Dendritic cell treated with granulocyte-macrophage colony-stimulating factor and Interleukin-4, amounts not matched to agents 40 ng/mL and 50 ng/mL, for 4 days (primary cell): Measurements from ENCODE around the gene ATP2A2.

Experiments
- H3K27ac Mint-ChIP-seq: one replicate; pipeline ENCODE4 v1.8.0; 2022; ENCODE audit warnings: mild to moderate bottlenecking, mixed read lengths
- H3K27me3 Mint-ChIP-seq: one replicate; pipeline ENCODE4 v1.8.0; 2022; ENCODE audit warnings: mild to moderate bottlenecking, mixed read lengths
- H3K36me3 Mint-ChIP-seq: one replicate; pipeline ENCODE4 v1.8.0; 2022; ENCODE audit warnings: low read depth, mixed read lengths
- H3K4me1 Mint-ChIP-seq: one replicate; pipeline ENCODE4 v1.8.0; 2022; ENCODE audit warnings: low read depth, mixed read lengths
- H3K4me3 Mint-ChIP-seq: one replicate; pipeline ENCODE4 v1.8.0; 2022; ENCODE audit warnings: mild to moderate bottlenecking, moderate library complexity, mixed read lengths
- H3K9me3 Mint-ChIP-seq: one replicate; pipeline ENCODE4 v1.8.0; 2022; ENCODE audit warnings: mixed read lengths
- intact Hi-C: fragments of 100-400 bp; cut with micrococcal nuclease; formaldehyde crosslinking; loops from one replicate; pipeline ENCODE4 v1.15.0; 2022

The ATP2A2 gene

DNA sequence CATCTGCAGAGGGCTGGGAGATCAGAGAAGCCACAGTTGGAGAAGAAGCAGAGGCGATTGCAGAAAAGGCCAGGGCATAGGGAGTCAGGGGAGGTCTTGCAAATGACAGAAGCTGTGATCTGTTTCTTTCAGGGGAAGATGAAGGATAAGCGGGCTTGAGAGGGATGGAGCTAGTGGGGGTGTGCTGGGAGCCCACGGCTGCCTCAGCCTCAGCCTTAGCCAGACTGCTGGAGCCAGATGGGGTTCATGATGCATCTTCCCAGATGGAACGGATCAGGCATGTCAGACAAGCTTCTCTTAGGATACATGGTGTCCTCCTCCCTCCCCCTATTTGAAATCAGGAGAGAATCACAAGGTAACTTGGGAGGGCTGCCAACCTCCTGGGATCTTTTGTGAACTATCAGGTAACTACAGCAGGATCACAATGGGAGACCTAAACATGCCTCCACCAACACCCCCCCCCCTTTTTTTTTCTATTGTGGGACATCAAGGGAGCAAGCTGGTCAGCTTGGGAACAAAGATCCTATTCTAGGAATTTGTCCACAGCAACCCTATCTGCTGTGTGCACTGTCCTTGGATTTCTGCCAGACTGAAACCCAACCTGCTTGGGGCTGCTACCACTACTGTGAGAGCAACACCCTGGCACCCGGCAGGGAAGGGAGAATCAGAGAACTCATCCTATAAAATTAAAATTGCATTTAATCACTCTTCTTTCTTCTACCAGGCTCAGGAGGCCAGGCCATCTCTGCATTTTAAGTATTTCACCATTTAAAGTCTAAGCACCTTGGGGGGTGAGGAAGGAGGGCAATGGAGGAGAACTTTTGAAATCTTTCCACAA is 10.7 kb upstream of the ATP2A2 start:
- intact Hi-C loops, result no loop called here
- no peaks in the 10 kb centered on the region for H3K36me3 Mint-ChIP-seq
- H3K27ac Mint-ChIP-seq, result no peak overlapping the region
- H3K9me3 Mint-ChIP-seq, result no peaks in the 10 kb centered on the region
- no peak overlapping the region for H3K4me3 Mint-ChIP-seq
- H3K27me3 Mint-ChIP-seq, result peaks cover 8% of the 10 kb centered on the region
- H3K4me1 Mint-ChIP-seq, result peaks cover 28% of the 10 kb centered on the region

DNA sequence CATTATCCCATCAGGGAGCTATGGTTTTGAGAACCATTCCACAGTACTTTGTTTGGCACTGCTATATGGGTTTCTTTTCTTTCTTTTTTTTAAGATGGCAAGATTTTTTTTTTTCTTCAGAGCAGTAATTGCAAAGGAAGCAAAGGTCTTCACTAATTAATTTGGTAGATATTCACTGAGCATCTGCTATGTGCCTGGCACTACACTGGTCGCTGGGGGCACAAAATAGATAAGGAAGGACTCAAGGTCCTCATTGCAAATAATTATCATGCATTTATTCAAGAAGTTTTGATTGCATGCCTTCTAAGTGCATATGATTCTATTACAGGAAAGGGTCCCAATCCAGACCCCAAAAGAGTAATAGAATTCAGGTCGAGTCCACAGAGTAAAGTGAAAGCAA is 10.0 kb upstream of the ATP2A2 start:
- intact Hi-C loops, result no loop called here
- no peak overlapping the region for H3K27ac Mint-ChIP-seq
- no peak overlapping the region for H3K4me3 Mint-ChIP-seq
- H3K9me3 Mint-ChIP-seq, result no peaks in the 10 kb centered on the region
- H3K27me3 Mint-ChIP-seq, result peaks cover 8% of the 10 kb centered on the region
- peaks cover 28% of the 10 kb centered on the region for H3K4me1 Mint-ChIP-seq
- no peaks in the 10 kb centered on the region for H3K36me3 Mint-ChIP-seq

DNA sequence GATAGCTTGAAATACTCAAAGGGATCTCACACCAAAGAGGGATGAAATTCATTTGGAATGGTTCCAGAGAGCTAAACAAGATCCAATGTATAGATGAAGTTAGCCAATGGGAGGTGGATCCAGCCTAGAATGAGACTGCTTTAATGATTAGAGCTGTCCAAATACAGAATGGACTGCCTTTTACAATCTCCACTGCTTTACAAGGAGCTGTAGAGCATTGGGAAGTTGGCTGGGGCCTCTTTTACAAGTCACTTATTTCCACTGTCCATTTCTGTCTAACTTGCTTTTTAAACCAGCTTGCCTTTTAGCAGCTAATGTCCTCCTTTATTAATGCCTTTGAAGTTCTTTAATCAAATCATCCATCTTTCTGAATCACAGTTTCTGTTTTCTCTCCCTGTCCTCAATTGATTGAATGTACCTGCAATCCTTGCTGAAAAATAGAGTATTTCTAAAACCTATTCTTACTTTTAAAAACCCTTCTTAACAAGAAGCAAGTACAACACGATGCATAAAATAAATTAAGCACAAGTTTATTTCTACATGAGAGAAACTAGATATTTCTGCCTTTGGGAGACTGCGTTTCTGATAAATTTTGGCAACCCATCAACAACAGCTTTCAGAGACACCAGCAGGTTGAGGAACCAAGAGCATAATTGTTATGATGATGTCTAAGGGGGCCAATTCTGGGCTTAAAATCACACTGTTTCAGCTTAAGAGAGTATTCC is 3.4 kb upstream of the ATP2A2 start:
- H3K4me3 Mint-ChIP-seq, result no peak overlapping the region
- H3K27me3 Mint-ChIP-seq, result peaks cover 10% of the 10 kb centered on the region
- intact Hi-C loops, result no loop called here
- H3K4me1 Mint-ChIP-seq, result peaks cover 11% of the 10 kb centered on the region
- peaks cover 20% of the 10 kb centered on the region for H3K36me3 Mint-ChIP-seq
- no peaks in the 10 kb centered on the region for H3K9me3 Mint-ChIP-seq
- H3K27ac Mint-ChIP-seq, result no peak overlapping the region

DNA sequence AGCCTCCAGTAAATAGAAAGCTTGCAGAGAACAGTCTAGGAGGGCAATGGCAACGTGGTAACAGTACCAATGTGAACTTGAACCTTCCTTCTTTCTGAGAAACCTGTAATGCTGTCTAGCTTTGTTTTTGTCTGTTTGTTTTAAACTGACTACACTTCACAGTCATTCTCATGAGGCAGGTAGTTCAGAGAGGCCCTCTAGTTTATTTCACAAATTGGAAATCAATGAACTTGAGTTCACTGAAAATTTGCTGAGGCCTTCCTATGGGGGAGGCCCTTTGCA is 2.9 kb upstream of the ATP2A2 start:
- Mint-ChIP-seq H3K27ac (no peak overlapping the region), H3K4me3 (no peak overlapping the region), H3K4me1 (peaks cover 16% of the 10 kb centered on the region), H3K9me3 (no peaks in the 10 kb centered on the region), H3K36me3 (peaks cover 25% of the 10 kb centered on the region), H3K27me3 (peaks cover 10% of the 10 kb centered on the region)
- intact Hi-C loops, result no loop called here

DNA sequence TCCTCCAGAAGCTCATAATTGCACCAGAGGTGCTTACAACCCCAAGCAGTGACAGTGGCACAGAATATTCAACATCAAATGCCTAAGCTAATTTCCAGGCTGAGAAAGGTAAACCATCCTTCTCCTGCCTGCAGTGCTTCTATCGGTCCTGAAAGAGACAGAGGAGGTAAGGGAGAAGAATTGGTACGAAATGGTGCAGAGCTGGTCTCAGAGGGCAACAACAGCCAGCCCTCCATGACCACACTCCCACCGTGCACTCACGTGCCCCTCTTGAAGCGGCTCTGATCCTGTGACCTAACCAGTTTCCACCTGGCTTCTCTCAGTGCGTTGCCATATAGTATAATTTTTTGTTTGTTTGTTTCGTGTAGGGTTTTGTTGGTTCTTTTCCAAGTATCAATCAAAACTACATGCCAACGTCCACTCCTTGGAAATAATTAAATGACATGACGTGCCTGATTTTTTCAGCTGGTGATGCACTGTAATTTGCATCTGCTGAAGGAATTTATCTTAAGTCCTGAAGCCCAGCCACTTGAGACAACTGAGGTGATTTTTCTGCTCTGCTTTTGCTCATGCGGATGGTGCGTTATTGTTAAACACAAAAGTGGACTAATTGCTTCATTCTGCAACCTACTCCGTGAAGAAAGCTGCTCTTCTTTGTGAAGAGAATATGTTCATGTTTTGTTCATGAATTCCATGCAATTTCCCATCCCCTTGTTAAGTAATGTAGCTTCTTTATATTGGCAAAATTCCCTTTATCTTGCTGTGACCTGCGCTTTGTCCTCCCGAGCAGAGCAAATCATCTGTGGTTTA is 1.3 kb upstream of the ATP2A2 start:
- intact Hi-C loops, result loop anchor here (2.0 to 10.0 kb wide), 3 partner anchors 23 to 175 kb away; no protein-coding TSS in a partner anchor
- peak overlapping the region; percentile 95 for H3K27ac Mint-ChIP-seq
- no peaks in the 10 kb centered on the region for H3K9me3 Mint-ChIP-seq
- peaks cover 41% of the 10 kb centered on the region for H3K36me3 Mint-ChIP-seq
- H3K4me1 Mint-ChIP-seq, result peaks cover 27% of the 10 kb centered on the region
- H3K27me3 Mint-ChIP-seq, result peaks cover 10% of the 10 kb centered on the region
- H3K4me3 Mint-ChIP-seq, result peak overlapping the region; percentile 92

DNA sequence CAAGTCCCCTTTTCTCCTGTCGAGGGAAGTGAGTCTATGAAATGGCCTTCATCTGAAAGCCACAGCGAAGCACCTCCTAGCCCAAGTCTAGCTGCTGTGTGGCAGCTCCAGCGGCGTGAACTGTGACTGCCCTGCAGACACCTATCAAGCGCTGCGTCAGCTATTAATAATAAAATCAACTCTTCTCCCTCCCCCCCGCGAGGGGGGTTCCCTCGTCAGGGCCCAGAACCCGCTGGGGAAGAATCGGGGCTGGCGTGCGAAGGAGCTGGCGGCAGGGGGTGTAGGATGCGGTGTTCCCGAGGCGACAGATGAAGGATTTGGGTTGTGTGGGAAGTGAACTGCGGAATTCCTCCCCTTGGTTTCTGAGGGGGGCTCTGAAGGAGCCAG is 662 bp upstream of the ATP2A2 start:
- Mint-ChIP-seq H3K27me3 (peaks cover 10% of the 10 kb centered on the region), H3K4me3 (peak overlapping the region; percentile 92), H3K4me1 (peaks cover 33% of the 10 kb centered on the region), H3K27ac (peak overlapping the region; percentile 95), H3K36me3 (peaks cover 47% of the 10 kb centered on the region), H3K9me3 (no peaks in the 10 kb centered on the region)
- intact Hi-C loops, result loop anchor here (2.0 to 10.0 kb wide), 3 partner anchors 24 to 176 kb away; no protein-coding TSS in a partner anchor

DNA sequence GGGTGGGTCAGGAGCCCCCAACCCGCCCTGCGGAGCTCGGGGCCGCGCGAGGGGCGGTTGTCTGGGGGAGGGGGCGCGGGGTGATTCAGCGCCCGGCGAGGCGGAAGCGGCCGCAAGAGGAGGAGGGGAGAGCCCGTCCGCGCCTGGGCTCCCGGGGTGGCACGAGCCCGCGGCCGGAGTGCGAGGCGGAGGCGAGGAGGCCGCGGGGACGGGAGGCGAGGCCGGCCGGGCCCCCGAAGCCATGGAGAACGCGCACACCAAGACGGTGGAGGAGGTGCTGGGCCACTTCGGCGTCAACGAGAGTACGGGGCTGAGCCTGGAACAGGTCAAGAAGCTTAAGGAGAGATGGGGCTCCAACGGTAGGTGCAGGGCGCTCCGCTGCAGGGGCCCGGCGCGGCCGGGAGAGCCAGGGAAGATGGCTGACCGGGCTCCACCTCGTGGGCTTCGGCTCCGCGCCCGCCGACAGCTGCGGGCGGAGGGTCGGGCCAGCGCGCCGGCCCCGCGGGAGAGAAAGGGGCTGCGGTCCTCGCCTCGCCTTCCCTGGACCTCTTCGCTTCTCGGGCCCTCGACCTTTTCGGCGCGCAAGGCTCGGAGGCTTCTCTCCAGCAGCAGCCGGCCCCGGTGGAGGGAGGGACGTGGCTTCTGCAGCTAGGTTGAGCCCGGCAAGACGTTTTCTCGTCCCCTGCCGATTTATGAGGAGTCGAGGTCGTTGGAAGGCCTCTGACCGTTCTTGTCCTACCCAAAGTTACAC is 677 bp downstream of the ATP2A2 start:
- peaks cover 56% of the 10 kb centered on the region for H3K36me3 Mint-ChIP-seq
- peaks cover 45% of the 10 kb centered on the region for H3K4me1 Mint-ChIP-seq
- peak overlapping the region; percentile 95 for H3K27ac Mint-ChIP-seq
- H3K9me3 Mint-ChIP-seq, result no peaks in the 10 kb centered on the region
- intact Hi-C loops, result loop anchor here (2.0 to 10.0 kb wide), 3 partner anchors 25 to 177 kb away; no protein-coding TSS in a partner anchor
- peak overlapping the region; percentile 92 for H3K4me3 Mint-ChIP-seq
- peaks cover 10% of the 10 kb centered on the region for H3K27me3 Mint-ChIP-seq

DNA sequence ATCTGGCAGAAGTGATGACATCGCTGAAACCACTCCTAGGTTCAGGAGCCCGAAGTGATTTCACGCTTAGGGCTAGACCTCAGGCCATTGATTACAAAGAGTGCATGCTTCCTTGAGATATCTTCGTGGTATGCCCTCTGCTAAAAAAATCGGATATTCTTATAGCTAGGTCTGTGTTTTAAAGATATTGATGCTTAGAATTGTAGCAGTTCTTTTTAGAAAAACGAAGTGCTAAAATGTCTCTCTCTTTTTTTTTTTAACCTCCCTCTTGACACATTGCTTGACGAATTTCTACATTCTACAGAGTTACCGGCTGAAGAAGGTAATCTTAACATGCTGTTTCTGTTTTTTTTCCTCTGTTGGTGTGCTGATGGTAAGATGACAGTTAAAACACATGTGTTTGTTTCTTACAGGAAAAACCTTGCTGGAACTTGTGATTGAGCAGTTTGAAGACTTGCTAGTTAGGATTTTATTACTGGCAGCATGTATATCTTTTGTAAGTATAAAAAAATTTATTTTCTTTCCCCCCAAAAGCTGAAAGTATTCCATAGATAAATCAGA is 1.3 kb downstream of the ATP2A2 start:
- H3K27me3 Mint-ChIP-seq, result peaks cover 7% of the 10 kb centered on the region
- peak overlapping the region; percentile 95 for H3K27ac Mint-ChIP-seq
- intact Hi-C loops, result loop anchor here (10.0 kb wide), 2 partner anchors 48 to 178 kb away; no protein-coding TSS in a partner anchor
- H3K4me3 Mint-ChIP-seq, result peak overlapping the region; percentile 92
- no peaks in the 10 kb centered on the region for H3K9me3 Mint-ChIP-seq
- peaks cover 62% of the 10 kb centered on the region for H3K36me3 Mint-ChIP-seq
- H3K4me1 Mint-ChIP-seq, result peaks cover 48% of the 10 kb centered on the region

DNA sequence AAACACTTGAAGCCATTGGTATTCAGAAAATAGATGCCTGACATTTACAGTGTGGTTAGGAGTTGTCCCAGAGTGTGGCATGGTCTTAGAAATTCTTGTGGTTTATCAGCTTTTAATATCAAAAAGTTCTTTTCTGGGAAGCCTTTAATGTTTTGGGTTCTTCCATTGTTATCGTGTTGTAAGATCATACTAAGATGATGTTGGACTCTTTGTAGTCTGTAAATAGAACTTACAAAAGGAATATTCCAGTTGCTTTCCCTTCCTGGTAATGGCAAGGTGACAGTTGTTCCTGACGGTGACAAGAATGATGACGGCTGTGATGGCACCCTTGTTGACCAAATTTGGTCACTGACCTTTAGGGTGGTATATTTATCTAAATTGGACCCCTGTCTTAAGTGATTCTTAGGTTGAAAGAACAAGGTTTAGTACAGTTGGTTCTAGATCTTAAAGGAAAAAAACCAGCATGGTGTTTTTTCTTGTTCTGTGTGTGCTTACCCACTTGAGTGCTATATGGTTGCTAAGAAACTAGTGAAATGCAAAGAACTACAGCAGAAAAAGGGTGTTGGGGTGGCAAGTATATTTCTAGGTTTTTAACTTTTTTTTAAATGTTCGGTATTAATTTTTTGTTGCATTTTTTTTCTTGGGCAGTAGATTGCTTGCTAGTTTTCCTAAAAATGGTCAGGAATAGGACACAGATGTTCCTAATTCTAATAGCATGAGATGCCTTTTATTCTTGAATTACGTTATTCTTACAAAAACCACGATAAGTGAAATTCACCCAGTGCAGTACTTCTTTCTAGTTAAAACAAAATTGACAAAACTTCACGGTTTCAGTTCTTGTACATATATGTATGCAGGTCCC is 2.1 kb downstream of the ATP2A2 start:
- Mint-ChIP-seq H3K36me3 (peaks cover 70% of the 10 kb centered on the region), H3K9me3 (no peaks in the 10 kb centered on the region), H3K4me1 (peaks cover 48% of the 10 kb centered on the region), H3K27ac (peak overlapping the region; percentile 95), H3K4me3 (peak overlapping the region; percentile 92), H3K27me3 (peaks cover 7% of the 10 kb centered on the region)
- intact Hi-C loops, result loop anchor here (10.0 kb wide), 2 partner anchors 48 to 178 kb away; no protein-coding TSS in a partner anchor

DNA sequence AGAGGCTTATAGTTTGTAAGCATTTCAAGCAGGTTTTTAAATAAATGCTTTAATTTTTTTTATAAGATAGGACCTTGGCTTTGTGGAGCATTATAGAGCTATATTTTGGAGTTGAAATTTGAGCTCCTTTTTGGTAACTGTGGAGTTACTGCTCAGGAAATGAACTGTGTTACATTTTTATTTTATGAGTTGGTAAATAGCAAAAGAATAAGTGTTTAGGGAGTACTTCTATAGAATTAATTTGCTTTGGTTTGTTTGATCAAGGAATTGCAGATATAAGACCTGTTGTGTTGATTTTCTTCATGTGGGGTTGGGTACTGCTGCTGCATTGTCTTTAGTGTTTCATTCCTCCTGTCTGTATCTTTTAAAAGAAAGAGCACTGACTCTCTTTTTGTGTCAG is 3.5 kb downstream of the ATP2A2 start:
- H3K9me3 Mint-ChIP-seq, result no peaks in the 10 kb centered on the region
- peaks cover 2% of the 10 kb centered on the region for H3K27me3 Mint-ChIP-seq
- H3K4me1 Mint-ChIP-seq, result peaks cover 59% of the 10 kb centered on the region
- H3K36me3 Mint-ChIP-seq, result peaks cover 84% of the 10 kb centered on the region
- intact Hi-C loops, result loop anchor here (10.0 kb wide), 2 partner anchors 50 to 180 kb away; no protein-coding TSS in a partner anchor
- H3K4me3 Mint-ChIP-seq, result peak overlapping the region; percentile 52
- H3K27ac Mint-ChIP-seq, result peak overlapping the region; percentile 66

DNA sequence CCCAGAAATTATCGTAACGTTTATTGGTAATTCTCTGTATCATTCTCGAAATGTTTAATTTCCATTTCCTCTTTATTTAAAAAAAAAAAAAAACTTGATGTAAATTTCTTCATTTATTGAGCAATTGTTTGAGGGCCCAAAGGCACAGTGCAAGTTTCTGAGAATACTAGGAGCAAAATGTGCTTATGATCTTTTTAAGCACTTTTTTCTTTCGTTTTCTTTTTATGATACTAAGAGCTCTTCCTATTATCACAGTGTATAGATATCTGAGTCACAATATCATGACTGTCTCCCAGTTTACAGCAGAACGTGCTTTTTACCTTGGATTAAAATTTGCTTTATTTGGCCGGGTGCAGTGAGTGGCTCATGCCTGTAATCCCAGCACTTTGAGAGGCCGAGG is 5.6 kb downstream of the ATP2A2 start:
- Mint-ChIP-seq H3K27me3 (no peaks in the 10 kb centered on the region), H3K36me3 (peaks cover 94% of the 10 kb centered on the region), H3K9me3 (no peaks in the 10 kb centered on the region), H3K4me3 (peak overlapping the region; percentile 64), H3K4me1 (peaks cover 48% of the 10 kb centered on the region), H3K27ac (peak overlapping the region; percentile 66)
- intact Hi-C loops, result loop anchor here (10.0 kb wide), 2 partner anchors 52 to 182 kb away; no protein-coding TSS in a partner anchor

DNA sequence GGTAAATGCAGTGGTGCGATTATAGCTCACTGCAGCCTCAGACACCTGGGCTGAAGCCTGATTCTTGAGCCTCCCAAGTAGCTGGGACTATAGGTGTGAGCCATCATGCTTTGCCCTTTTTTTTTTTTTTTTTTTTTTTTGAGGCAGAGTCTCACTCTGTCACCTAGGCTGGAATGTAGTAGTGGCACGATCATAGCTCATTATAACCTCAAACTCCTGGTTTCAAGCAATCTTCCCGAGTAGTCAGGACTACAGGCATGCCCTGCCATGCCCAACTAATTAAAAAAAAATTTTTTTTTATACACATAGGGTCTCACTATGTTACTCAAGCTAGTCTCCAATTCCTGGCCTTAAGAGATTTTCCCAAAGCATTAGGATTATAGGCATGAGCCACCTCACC is 6.9 kb downstream of the ATP2A2 start:
- Mint-ChIP-seq H3K4me1 (peaks cover 45% of the 10 kb centered on the region), H3K27me3 (no peaks in the 10 kb centered on the region), H3K36me3 (peaks cover 96% of the 10 kb centered on the region), H3K27ac (no peak overlapping the region), H3K9me3 (no peaks in the 10 kb centered on the region), H3K4me3 (no peak overlapping the region)
- intact Hi-C loops, result loop anchor here (10.0 kb wide), 2 partner anchors 53 to 183 kb away; no protein-coding TSS in a partner anchor
